Daoy (cell line): ENCODE measurements around the gene GAREM2. TPM values are rescaled to one million over a fixed set of nuclear protein-coding genes. Genes with fewer than 3 reads are reported as not detected.

Experiments used
- DNase-seq: peaks from one replicate; pipeline ENCODE4 v3.0.0-alpha.2; 2015; ENCODE audit warnings: low read depth
- total RNA-seq: library from RNA; depleted of rRNA; stranded (reverse); fragments of >200 nt; shearing (Covaris generic); gene quantifications from 2 replicates; pipeline ENCODE4 v1.2.3, GENCODE V29; 2014

The GAREM2 gene
- total RNA-seq, 1 experiment from 2014 or later = 0.06 TPM

DNA sequence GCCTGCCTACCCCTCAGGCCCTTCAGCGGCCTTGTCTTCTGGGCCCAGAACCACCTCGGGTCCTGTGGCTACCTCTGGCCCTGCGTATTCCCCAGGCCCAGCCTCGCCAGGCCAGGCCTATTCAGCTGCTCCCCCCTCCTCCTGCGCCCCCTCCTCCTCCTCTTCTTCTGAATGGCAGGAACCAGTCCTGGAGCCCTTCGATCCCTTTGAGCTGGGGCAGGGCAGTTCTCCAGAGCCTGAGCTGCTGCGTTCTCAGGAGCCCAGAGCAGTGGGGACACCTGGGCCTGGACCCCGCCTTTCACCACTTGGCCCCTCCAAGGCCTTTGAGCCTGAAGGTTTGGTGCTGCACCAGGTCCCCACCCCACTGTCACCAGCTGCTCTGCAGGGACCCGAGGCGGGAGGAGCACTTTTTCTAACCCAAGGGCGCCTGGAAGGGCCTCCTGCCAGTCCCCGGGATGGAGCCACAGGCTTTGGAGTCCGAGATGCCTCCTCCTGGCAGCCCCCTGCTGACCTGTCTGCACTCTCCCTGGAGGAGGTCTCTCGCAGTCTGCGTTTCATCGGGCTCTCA lies 14.7 kb downstream of the GAREM2 start:
- no peak for DNase-seq

DNA sequence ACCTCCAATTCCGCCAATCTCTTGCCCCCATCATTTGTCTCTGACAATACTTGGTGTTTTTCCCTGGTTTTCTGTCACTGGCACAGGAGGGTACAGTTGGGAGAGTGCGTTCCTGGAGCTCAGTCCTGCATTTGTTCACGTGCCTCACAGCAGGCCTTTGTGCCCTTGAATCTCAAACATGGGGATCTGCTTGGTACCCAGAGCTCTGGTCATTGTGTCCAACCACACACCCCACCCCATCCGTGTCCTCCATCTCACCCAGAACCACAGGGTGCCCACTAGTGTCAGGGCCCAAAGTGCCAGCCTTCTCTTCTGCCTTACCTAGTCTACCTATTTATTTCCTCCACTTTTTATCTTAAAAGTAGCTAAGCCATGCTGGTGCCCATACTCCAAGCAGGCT lies 16.2 kb downstream of the GAREM2 start:
- no peak for DNase-seq

DNA sequence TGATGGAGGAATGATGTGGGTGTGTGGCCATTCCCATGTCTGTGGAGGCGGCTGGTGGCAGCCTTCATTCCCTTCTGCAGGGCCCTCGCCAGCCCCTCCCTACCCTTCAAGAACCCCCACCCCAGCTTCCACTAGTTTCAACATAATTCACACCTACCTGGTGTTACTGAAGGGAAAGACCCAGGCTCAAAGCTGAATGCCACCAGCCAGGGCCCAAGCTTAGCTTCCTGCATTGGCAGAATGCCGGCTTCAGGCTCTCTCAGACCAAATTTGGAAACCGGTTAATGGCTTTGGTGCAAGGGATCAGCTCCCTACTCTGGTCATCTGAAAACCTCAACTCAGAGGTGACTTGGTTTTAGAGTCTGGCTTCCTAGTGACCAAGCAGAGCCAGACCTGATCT lies 16.9 kb downstream of the GAREM2 start:
- no peak for DNase-seq

DNA sequence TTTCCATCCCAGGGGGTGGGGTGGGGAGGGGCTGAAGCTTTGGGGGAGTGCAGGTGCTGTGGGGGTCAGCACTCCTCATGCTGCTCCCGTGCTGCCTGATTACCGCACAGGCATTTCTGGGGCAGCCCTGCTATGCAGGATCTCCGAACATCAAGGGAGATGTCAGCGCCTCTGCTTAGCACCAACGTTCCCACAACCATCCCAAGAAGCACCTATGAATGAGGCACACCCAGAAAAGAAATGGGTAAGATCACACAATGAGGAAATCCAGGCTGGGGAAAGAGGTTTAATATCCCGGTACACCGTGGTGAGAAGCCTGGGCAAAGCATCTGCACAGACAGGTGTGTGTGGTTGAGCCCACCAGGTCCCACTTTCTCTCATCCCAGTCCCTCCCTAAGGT lies 17.5 kb downstream of the GAREM2 start:
- no peak for DNase-seq

DNA sequence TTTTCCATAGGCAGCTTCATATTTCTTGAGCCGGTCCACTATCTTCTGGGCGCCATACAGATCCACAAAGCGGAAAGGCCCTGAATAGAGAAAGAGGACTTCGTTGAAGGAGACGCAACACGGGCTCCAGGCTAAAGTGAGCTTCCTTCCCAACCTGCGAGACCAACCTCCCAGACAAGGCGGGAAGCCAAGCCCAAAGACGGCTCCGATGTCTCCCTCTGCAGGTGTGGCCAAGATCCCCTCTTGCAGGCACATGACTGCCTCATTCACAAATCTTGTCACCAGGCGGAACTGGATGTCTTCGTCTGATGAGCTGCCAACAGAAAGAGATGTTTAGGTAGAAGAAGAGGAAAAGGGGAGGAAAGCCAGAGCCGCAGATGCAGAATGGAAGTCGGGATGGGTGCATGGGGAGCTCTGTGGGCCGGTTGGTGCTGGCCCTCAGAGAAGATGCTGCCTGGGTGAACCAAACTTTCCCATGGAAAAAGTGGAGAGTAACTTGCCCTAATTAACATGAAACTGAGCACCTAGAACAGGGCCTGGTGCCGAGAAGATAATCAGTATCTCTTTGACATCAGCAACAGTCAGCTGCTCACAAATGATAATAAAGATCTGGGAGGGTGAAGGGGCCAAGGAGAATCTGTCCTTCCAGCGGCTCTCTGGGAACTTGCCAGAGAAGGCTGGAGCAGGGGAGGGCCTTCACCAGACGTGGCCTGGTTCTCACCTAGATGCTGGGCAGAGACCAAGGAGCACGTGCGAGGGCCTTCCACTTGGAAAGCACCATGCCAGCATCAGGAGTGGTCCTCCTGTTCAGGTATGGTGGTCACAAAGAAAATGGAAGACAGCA lies 18.6 kb downstream of the GAREM2 start:
- DNase-seq = no peak

DNA sequence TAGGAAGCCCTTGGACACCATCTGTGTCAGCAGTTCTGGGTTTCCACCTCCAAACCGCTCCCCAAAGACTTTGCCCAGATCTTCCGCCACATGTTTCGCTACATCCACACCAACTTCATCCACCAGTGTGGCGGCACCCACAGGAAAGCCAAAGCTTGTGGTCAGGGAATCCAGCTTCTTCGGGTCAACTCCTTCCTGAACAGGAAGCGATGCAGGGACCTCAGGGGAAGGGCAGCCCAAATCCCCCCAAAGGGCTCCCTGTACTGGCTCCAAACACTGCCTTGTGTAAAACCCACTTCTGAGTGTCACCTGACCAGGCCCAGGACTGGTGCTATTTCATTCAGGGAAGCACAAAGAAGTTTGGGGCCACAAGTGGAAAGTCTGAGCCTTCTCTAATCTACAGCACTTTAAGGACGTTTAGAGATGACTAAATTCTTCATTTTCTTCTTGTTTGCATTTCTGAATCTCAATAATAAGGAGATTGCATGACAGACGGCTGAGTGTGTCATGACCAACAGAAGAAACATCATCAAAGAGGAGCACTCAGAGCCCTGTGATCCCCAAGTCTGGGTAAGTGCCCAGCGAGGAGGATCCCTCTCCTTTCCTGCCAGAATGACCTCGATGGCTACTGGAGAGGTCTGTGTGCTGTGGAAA lies 20.8 kb downstream of the GAREM2 start:
- no peak for DNase-seq

DNA sequence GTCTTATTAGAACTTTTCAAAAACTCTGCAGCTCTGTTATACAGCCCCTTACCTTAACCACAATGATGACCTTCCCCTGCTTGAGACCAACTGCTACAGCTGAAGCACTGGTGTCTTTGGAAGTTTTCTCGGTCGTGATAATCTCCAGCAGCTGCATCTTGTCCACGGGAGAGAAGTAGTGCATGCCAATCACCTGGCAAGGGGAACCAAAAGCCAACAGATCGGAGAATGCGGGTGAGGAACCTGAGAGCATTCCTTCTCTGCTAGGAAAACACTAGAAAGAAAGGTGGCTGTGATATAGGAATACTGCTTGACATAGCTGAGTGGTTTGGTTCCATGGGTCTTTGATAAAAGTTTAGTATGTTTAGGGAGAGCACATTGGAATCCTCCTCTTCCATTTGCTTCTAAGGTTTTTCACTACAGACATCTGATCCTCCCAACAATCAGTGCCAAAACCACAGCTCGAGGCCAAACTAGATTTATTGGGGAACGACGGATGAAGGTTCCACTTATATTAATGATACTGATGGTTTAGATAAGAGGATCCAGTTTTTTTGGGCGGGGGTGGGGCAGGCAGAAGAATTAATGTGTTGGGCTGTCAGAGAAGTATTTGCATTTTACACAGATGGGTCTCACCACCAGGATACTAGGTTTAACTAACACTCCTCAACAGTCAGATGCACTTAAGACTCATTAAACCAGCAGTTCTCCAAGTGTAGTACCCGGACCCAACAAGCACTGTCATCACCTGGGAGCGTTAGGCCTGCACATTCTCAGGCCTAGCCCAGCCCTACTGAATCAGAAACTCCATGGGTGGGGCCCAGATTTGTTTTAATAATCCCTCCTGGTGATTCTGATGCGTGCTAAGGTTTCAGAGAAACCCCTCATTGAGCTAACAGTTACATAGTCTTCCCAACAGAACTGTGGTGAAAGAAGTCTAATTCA lies 22.4 kb downstream of the GAREM2 start:
- DNase-seq = no peak

DNA sequence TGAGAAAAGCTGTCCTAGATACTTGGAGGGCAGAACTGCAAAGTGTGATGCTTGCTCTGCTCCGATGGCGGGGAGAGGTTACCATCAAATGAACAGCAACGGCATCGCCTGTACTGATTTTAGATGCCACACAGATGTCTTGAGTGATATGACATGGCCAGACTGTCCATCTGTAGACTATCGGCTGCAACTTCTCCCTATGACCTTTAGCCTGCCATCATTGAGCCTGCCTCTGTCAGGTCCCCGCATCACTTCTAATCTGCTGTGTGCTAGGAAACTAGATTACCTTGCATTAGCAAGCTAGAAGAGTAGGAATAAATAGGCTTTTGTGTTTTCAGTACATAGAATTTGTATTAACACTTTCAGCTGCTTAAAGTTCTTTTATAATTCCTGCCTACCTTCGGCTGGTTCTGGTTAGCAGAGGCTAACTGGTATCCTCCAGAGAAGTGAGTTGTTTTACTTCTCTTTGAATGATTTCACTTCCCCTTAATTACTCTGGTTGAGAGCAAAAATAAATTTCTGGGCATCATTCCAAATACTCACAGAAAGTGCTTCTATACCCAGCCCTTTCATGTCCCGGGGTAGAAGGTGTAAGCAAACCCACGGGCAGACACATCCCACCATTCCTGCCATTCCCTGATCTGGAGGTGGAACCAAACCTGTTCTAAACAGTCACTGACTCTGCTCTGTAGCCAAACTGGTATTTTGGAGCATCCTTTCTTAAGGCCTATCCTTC lies 24.0 kb downstream of the GAREM2 start:
- no peak for DNase-seq

DNA sequence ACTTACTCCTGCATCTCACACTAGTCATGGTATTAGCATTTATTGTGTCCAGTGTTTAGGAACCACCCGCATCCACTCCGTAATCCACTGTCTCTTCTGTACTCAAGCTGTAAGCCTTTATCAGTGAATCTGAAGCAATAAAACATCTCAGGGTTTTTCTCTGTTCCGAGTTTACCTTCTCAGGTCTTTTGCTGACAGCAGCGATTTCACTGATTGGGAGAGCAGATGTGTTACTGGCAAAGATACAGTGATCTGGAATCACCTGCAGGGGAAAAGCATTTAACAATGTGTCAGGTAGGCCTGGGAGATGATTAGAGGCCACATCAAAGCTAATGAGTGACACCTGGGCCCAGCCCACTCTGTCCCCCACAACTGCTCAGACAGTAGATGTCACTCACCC lies 24.6 kb downstream of the GAREM2 start:
- DNase-seq = no peak

DNA sequence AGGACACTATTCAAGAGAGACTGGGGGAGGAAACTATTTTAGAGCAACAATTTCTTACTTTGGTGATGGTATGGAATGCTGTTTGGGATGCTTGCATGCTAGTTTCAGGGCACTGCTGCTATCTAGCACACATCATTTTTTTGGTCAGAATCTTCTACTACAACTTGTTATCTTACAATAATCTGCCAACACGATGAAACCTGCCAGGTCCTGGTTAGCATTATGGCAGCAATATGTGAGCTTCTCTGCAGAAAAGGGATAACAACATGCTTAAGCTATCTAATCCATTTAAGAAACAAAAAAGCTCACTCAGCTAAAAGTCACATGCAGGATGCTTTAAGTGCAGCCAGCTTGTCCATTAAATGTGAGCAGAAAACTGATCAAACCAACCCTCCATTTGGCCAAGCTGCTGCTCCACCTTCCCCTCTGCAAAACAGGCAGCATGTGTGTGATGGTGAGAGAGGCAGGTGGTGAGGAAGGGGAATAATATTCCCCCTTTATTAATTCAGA lies 30.1 kb downstream of the GAREM2 start:
- no peak for DNase-seq

DNA sequence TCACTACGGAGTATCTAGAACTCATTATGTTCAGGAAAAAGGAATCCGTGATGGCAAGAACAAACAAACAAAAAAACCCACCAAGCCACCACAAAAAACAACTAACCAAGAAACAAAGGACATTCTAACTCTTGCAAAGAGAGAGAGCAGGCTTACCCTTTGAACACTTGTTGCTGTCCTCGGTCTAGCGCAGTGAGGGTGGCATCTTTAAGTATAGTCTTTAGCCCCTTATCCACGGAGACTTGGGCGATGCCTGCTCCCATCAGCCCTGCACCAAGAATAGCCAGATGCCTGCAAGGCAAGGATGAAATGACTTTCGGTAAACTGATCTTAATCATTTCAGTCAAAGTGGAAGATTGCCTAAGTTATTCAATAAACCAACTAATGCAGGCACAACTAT lies 31.0 kb downstream of the GAREM2 start:
- DNase-seq = no peak

DNA sequence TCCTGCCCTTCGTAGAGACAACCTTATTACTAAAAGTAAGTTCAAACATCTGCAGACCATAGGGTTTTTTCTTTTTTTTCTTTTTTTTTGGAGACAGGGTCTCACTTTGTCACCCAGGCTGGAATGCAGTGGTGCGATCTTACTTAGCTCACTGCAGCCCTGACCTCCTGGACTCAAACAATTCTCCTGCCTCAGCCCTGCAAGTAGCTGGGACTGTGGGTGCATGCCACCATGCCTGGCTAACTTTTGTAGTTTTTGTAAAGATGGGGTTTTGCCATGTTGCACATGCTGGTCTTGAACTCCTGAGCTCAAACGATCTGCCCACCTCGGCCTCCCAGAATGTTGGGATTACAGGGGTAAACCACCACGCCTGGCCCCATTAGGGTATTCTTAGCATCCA lies 39.1 kb downstream of the GAREM2 start:
- DNase-seq = no peak

DNA sequence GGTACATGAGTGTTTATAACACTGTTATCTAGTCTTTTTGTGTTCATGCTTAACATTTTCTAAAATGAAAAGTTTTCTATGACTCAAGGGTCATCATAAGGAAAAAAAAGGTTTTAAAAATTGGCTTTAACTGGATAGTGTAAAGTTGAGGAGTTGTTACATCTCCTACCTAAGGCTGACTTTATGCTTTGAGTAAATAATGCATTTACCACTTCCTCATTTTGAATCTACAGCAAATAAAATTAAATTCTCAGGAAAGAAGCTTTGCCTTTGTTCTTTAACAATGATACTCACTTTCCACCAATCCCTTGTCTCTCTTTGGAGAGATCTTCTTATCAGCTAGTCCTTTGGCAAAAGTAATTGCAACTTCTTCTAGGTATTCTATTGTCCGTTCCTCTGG lies 41.9 kb downstream of the GAREM2 start:
- DNase-seq = no peak

DNA sequence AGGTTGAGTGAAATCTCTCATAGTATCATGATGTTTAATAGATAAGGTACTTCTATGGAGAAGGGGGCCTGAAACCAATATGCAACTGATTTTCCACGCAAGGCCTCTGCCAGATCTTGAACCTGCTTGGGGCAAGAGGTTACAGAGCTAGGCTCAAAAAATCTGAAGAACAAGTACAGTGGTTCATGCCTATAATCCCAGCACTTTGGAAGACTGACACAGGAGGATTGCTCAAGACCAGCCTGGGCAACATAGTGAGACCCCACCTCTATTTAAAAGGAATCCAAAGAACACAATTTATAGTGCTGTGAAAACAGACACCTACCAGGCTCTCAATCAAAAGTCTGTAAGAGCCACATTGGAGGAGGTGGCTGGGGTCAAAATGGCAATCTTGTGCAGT lies 42.9 kb downstream of the GAREM2 start:
- DNase-seq = no peak

DNA sequence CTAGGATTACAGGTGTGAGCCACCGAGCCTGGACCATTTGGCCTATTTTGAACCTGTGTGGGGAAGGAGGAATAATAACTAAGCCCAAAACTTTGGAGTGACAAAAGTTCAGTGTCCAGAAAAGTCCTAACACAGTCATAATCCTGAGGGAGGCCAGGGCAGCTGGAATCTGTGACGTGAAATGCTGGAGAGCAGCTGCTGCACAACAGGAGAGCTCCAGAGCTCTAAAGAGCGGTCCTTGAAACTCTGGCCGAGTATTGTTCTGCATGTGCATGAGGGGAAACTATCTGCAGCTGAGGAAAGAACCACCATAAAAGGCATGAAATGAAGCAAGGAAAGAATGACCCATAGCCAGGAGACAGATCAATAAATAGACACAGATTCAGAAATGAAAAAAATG lies 43.7 kb downstream of the GAREM2 start:
- DNase-seq = no peak

DNA sequence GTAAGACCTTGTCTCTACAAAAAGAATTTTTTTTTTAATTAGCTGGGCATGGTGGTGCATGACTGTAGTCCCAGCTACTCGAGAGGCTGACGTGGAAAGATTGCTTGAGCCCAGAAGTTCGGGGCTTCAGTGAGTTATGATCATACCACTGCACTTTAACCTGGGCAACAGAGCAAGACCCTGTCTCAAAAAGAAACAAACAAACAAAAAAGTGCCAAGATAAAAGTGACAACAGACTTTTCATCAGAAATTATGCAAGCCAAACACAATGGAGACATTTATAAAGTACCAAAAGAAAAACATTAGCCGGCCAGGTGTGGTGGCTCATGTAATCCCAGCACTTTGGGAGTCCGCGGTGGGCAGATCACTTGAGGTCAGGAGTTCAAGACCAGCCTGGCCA lies 44.8 kb downstream of the GAREM2 start:
- DNase-seq = no peak

DNA sequence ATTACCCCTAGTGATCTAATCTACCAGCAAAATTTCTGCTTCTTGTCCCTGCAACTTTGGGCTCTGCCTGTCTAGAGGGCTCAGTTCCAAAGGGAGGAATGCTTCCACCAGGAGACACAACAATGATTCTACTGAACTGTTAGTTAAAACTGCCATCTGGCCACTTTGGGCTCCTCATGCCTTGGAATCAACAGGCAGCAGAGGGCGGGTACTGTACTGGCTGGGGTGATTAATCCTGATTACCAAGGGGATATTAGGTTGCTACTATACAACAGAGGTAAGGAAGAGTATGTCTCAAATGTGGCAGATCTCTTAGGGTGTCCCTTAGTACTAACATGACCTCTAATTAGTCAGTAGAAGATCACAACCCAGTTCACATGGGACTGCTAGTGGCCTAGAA lies 50.1 kb downstream of the GAREM2 start:
- DNase-seq = no peak

DNA sequence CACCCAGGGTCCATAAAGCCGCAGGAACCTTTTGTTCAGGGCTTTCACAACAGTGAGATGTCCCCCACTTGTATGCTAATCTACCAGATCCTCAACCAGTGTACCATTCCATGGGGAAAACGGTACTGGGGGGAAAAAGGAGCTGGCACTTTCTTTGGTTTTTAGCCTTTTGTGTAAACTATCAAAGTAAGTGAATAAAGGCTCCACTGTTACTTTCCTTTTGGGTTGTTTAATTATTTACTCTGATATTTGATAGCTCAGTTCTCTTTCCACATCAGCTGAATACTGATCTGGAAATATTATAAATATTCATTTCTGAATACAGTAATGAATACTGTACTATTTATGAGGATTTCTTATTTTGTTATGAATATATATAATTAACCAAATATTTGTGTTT lies 51.2 kb downstream of the GAREM2 start:
- no peak for DNase-seq

DNA sequence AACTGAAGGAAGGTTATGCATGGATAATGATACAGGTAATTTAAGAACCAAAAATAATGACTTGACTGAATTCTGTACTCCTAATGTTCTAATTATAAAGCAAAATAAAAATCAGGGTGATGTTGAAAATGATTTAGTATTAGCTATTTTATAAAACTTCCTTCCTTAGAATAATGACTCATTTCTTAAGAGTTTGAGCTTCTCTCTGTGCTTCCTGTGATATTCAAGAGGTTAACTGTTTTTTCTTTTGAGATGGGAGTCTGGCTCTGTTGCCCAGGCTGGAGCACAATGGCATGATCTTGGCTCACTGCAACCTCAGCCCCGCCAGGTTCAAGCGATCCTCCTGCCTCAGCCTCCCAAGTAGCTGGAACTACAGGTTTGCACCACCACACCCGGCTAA lies 56.7 kb downstream of the GAREM2 start:
- no peak for DNase-seq

DNA sequence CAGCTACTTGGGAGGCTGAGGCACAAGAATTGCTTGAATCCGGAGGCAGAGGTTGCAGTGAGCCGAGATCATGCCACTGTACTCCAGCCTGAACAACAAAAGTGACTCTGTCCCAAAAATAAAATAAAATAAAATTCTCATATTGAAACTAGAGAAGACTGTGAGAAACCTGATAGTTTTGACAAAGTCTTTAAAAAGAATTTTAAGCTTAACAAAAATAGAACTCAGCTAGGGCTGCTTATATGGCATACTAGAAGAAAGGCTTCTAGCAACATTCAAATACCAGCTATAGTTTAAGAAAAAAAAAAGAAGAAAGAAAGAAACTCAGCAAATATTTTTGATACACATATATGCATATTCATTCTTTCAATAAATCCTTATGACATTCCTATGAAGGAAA lies 57.9 kb downstream of the GAREM2 start:
- no peak for DNase-seq

DNA sequence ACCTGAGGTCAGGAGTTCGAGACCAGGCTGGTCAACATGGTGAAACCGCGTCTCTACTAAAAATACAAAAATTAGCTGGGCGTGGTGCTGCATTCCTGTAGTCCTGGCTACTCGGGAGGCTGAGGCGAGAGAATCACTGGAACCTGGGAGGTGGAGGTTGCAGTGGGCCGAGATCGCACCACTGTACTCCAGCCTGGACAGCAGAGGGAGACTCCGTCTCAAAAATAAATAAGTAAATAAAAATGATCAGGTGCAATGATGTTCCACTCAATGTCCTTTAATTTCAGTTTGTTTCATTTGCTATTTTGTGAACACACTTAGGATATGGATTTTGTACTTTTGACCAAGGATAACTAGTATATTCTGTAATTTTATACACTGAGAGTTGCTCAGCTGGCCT lies 62.2 kb downstream of the GAREM2 start:
- DNase-seq = no peak
